Thoracic aorta (tissue), 2 donors: ENCODE results near the gene DIP2A. TPM values are rescaled to one million over a fixed set of nuclear protein-coding genes. Genes with fewer than 3 reads are reported as not detected.

Experiments used
- ATAC-seq: fragments of 150-250 bp; one replicate; pipeline ENCODE4 v1.8.0; 2017; ENCODE audit warnings: low read depth; ENCODE audit not compliant: insufficient number of reproducible peaks, low FRiP score
- DNase-seq: peaks from one replicate; pipeline ENCODE4 v3.0.0-alpha.2; 2020; ENCODE audit warnings: low spot score
- H3K27ac ChIP-seq, 2 donors: fragments of 200-600 bp; sonication (generic); 1 replicate in 1 of 2; 2 replicates in 1 of 2; pipeline ENCODE4 v1.5.1; 2016; ENCODE audit warnings: mild to moderate bottlenecking in 2 of 2, moderate library complexity in 2 of 2
- H3K27me3 ChIP-seq: fragments of 200-600 bp; sonication (generic); replicated peaks from 2 replicates; pipeline ENCODE4 v1.6.0; 2016; ENCODE audit warnings: mild to moderate bottlenecking; ENCODE audit not compliant: insufficient read depth
- H3K36me3 ChIP-seq: fragments of 200-600 bp; sonication (generic); one replicate; pipeline ENCODE4 v1.5.1; 2016
- H3K4me1 ChIP-seq, 2 donors: fragments of 200-600 bp; sonication (generic); 1 replicate in 1 of 2; 2 replicates in 1 of 2; pipeline versions ENCODE4 v1.5.1 to v1.6.0; 2016; ENCODE audit warnings: low read depth in 2 of 2, mild to moderate bottlenecking in 1 of 2; ENCODE audit not compliant: control insufficient read depth in 1 of 2
- H3K4me3 ChIP-seq: fragments of 200-600 bp; sonication (generic); 2 replicates; pipeline ENCODE4 v1.5.1; 2016; ENCODE audit warnings: mild to moderate bottlenecking
- H3K9me3 ChIP-seq: fragments of 200-600 bp; sonication (generic); 2 replicates; pipeline ENCODE4 v1.5.1; 2016
- CTCF ChIP-seq: fragments of 200-600 bp; sonication (generic); IDR thresholded peaks from one replicate; pipeline ENCODE4 v1.5.1; 2019; ENCODE audit warnings: antibody characterized with exemption
- total RNA-seq, 2 donors: library from RNA; depleted of rRNA; stranded (reverse); fragments of >200 nt; gene quantifications; one replicate each; pipeline versions ENCODE4 v1.1.0 to v1.2.3, GENCODE V29; 2016

DIP2A gene
- total RNA-seq, 2 donors from 2014 or later = 47.7 to 58.3 TPM

- Histone ChIP-seq H3K4me1 (no peaks in the 10 kb centered on the region), H3K27ac (no peak overlapping the region), H3K4me3 (no peak overlapping the region), H3K27me3 (no peaks in the 10 kb centered on the region), H3K9me3 (no peaks in the 10 kb centered on the region), H3K36me3 (peaks cover 28% of the 10 kb centered on the region)
- DNase-seq (no peak), ATAC-seq (no peak)
- no peak for TF ChIP-seq CTCF
These were observed 36.0 kb upstream of the DIP2A start for GRCh38 chr21:46422636-46423241.

GRCh38 chr21:46423546-46424038 is 35.1 kb upstream of the DIP2A start:
- no peak for ATAC-seq
- H3K36me3 ChIP-seq = peaks cover 31% of the 10 kb centered on the region
- H3K27ac ChIP-seq = no peak overlapping the region

GRCh38 chr21:46424039-46424591 is 34.6 kb upstream of the DIP2A start:
- peaks cover 33% of the 10 kb centered on the region for H3K36me3 ChIP-seq
- no peak overlapping the region for H3K4me3 ChIP-seq
- TF ChIP-seq CTCF = no peak
- no peaks in the 10 kb centered on the region for H3K27me3 ChIP-seq
- no peaks in the 10 kb centered on the region for H3K9me3 ChIP-seq
- ATAC-seq (no peak), DNase-seq (no peak)
- H3K27ac ChIP-seq = no peak overlapping the region
- no peaks in the 10 kb centered on the region for H3K4me1 ChIP-seq

More at GRCh38 chr21:46423546-46424038, 35.1 kb upstream of the DIP2A start:
- Histone ChIP-seq H3K9me3 (no peaks in the 10 kb centered on the region), H3K4me1 (no peaks in the 10 kb centered on the region), H3K4me3 (no peak overlapping the region), H3K27me3 (no peaks in the 10 kb centered on the region)
- no peak for TF ChIP-seq CTCF
- DNase-seq = no peak

GRCh38 chr21:46424621-46425020 is 34.1 kb upstream of the DIP2A start:
- H3K27ac ChIP-seq = no peak overlapping the region
- no peak for DNase-seq
- H3K27me3 ChIP-seq = no peaks in the 10 kb centered on the region
- no peak for TF ChIP-seq CTCF
- H3K4me1 ChIP-seq = no peaks in the 10 kb centered on the region
- no peak overlapping the region for H3K4me3 ChIP-seq
- H3K36me3 ChIP-seq = peaks cover 29% of the 10 kb centered on the region
- no peak for ATAC-seq
- H3K9me3 ChIP-seq = no peaks in the 10 kb centered on the region

DNA sequence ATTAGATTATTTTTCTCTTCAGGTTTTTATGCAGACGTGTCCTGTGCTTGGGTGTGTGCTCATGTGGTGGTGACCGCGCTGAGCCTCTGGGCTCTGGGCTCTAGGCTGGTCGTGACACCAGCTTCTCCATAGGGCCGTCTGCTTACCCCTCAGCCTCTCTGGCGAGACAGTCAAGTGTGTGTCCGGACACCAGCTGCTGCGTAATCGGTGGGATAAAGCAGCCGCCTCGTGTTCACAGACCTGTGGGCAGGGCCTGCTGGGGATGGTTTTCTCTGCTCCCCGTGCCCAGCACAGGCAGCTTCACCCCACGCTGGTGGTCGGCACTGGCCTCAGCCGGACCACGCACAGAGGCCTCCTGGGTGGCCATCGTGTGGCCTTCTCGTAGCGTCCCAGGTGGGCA is 33.6 kb upstream of the DIP2A start:
- ATAC-seq (no peak), DNase-seq (no peak)
- Histone ChIP-seq H3K4me1 (no peaks in the 10 kb centered on the region), H3K27me3 (no peaks in the 10 kb centered on the region), H3K27ac (no peak overlapping the region), H3K9me3 (no peaks in the 10 kb centered on the region), H3K4me3 (no peak overlapping the region), H3K36me3 (peaks cover 28% of the 10 kb centered on the region)
- no peak for TF ChIP-seq CTCF
